ENCODE results near the gene NTF4. TPM values are rescaled to one million over a fixed set of nuclear protein-coding genes. Genes with fewer than 3 reads are reported as not detected.

NTF4 gene
- polyA plus RNA-seq, 2 of the 4 experiments (the other 2 are of a cell fraction) = 0.37 to 1.0 TPM

DNA sequence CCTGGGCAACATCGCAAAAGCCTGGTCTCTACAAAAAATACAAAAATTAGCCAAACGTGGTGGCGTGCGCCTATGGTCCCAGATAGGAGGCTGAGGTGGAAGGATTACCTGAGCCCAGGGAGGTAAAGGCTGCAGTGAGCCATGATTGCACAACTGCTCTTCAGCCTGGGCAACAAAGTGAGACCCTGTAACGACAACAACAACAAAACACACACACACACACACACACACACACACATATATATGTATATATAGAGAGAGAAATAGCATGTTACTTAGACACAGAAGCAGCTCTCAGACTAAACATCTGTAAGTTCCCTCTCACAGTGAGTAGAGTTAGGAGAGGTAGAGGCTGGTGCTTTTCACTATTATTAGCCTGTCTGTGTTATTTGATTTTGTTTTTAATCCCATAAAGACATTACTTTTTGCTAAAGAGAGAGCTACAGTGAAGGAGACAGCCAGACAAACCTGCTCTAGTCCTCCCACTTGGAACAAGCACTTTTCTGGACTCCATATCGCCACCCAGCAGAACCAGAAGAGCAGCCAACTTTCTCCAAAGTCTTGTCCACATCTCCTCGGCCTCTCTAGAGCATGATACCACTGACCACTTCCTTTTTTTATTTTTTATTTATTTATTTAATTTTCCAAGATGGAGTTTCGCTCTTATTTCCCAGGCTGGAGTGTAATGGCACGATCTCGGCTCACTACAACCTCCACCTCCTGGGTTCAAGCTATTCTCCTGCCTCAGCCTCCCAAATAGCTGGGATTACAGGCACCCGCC is 46.8 kb upstream of the NTF4 start:
- CTCF ChIA-PET = interaction anchor here (0.5 to 11.5 kb wide), 7 partner anchors 11 to 118 kb away, joined by 3 to 241 read pairs (median 3); partner anchors contain the start of gene RUVBL2
- DNase-seq (ENCODE audit: low read depth in 1 of 2, low spot score in 1 of 2) (no peak), FAIRE-seq (no peak), ATAC-seq (no peak)
- TF ChIP-seq, protein P1, sequence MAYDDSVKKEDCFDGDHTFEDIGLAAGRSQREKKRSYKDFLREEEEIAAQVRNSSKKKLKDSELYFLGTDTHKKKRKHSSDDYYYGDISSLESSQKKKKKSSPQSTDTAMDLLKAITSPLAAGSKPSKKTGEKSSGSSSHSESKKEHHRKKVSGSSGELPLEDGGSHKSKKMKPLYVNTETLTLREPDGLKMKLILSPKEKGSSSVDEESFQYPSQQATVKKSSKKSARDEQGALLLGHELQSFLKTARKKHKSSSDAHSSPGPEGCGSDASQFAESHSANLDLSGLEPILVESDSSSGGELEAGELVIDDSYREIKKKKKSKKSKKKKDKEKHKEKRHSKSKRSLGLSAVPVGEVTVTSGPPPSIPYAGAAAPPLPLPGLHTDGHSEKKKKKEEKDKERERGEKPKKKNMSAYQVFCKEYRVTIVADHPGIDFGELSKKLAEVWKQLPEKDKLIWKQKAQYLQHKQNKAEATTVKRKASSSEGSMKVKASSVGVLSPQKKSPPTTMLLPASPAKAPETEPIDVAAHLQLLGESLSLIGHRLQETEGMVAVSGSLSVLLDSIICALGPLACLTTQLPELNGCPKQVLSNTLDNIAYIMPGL (CRISPR knock-in tag; IDR thresholded peaks at IDR 0.05; ENCODE audit: borderline replicate concordance) = no peak
- TF ChIP-seq HOXB5 (CRISPR knock-in tag; IDR thresholded peaks at IDR 0.05) = no peak
- no peak for TF ChIP-seq CTCF (IDR thresholded peaks at IDR 0.05)
- TF ChIP-seq CEBPB (IDR thresholded peaks at IDR 0.05) = peak in 1 of 2 experiments; percentile 59; a peak in 2 of 4 replicates
- TF ChIP-seq, protein P2, sequence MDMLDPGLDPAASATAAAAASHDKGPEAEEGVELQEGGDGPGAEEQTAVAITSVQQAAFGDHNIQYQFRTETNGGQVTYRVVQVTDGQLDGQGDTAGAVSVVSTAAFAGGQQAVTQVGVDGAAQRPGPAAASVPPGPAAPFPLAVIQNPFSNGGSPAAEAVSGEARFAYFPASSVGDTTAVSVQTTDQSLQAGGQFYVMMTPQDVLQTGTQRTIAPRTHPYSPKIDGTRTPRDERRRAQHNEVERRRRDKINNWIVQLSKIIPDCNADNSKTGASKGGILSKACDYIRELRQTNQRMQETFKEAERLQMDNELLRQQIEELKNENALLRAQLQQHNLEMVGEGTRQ (IDR thresholded peaks at IDR 0.05) = no peak
- H3K27ac ChIP-seq = no peak overlapping the region
- no peaks in the 10 kb centered on the region for H3K9me3 ChIP-seq
- H3K4me1 ChIP-seq = peaks cover 18% of the 10 kb centered on the region
- WGBS (ENCODE audit: missing lambda C conversion rate) = 86% methylated on average over 11 of the region's 11 CpGs
- POLR2A ChIA-PET = interaction anchor here (1.0 to 1.1 kb wide), 2 partner anchors 17 to 88 kb away, joined by 4 to 5 read pairs; no protein-coding TSS in a partner anchor
- H3K4me2 ChIP-seq = no peak overlapping the region
- H3K4me3 ChIP-seq = no peak overlapping the region

- 52% methylated on average over 3 of the region's 3 CpGs for WGBS (ENCODE audit: missing lambda C conversion rate)
- TF ChIP-seq HOXA7 (CRISPR knock-in tag; IDR thresholded peaks at IDR 0.05) (no peak), CHD2 (IDR thresholded peaks at IDR 0.05; ENCODE audit: low read length, partially characterized antibody) (no peak), BCL3 (IDR thresholded peaks at IDR 0.05) (no peak), POLR2AphosphoS2 (conservative IDR thresholded peaks at IDR 0.05; ENCODE audit: low read length) (no peak), RAD21 (conservative IDR thresholded peaks at IDR 0.05 in 1 of 2, IDR thresholded peaks at IDR 0.05 in 1 of 2) (no peak), BHLHE40 (IDR thresholded peaks at IDR 0.05; ENCODE audit: low read depth, low read length) (no peak), CBX8 (IDR thresholded peaks at IDR 0.05) (no peak), RARB (CRISPR knock-in tag; IDR thresholded peaks at IDR 0.05) (no peak), KDM1A (IDR thresholded peaks at IDR 0.05; ENCODE audit: low read depth) (no peak)
- TF ChIP-seq, protein P2 (IDR thresholded peaks at IDR 0.05) = no peak
- DNase-seq (ENCODE audit: low read depth in 1 of 2, low spot score in 1 of 2) (no peak), FAIRE-seq (no peak), ATAC-seq (no peak)
- Histone ChIP-seq H3K4me3 (no peak overlapping the region), H3K9me3 (no peaks in the 10 kb centered on the region), H3K27ac (no peak overlapping the region), H3K4me1 (peaks cover 27% of the 10 kb centered on the region), H3K4me2 (no peak overlapping the region)
- POLR2A ChIA-PET = no interaction called here
- CTCF ChIA-PET = interaction anchor here (0.5 to 11.5 kb wide), 5 partner anchors 10 to 117 kb away, joined by 3 to 241 read pairs (median 3); partner anchors contain the start of gene RUVBL2
Measured at GRCh38 chr19:49110567-49110966, 45.9 kb upstream of the NTF4 start.
